GM06990 (cell line): ENCODE data around the gene OR2L3.

ENCODE experiments used
- DNase-seq: peaks from one replicate; pipeline ENCODE4 v3.0.0-alpha.2; 2011; ENCODE audit not compliant: insufficient read length; ENCODE audit errors: extremely low read depth
- H3K27me3 ChIP-seq: replicated peaks from 2 replicates; pipeline ENCODE4 v1.6.0; 2011; ENCODE audit warnings: low read length; ENCODE audit not compliant: control insufficient read depth, insufficient read depth
- H3K36me3 ChIP-seq: 2 replicates; pipeline ENCODE4 v1.5.1; 2011; ENCODE audit warnings: low read length; ENCODE audit not compliant: control insufficient read depth, insufficient read depth
- H3K4me3 ChIP-seq: replicated peaks from 2 replicates; pipeline ENCODE4 v1.5.1; 2011; ENCODE audit warnings: low read depth, mild to moderate bottlenecking, control low read depth, low read length
- TF ChIP-seq, protein P1 (sequence below): IDR thresholded peaks from 2 replicates; pipeline ENCODE4 v1.5.1; 2011; ENCODE audit warnings: low read length, control low read depth, mild to moderate bottlenecking, inconsistent platforms; ENCODE audit not compliant: insufficient read depth, poor library complexity, severe bottlenecking

OR2L3 gene

DNA sequence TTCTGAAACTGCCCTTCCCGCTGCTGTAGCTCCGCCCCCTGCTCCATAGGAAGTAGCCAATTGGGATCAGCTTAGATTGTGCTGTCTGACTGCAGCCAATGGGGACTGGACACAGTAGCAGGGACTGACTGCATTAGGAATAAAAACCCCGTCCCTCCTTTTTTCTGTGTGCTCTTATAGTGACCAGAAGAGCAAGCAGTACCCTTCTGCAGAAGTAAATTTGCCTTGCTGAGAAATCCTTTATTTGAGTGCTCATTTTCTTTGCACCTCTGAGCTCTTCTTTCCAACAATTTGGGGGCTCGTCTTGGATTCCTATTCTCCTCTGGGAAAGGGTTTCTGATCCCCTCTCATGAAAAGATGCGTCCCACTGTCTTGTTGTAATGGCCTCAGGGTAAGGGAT lies 64.5 kb downstream of the OR2L3 start:
- no peak for DNase-seq
- Histone ChIP-seq H3K27me3 (no peaks in the 10 kb centered on the region), H3K4me3 (no peak overlapping the region), H3K36me3 (no peaks in the 10 kb centered on the region)
- TF ChIP-seq, protein P1, sequence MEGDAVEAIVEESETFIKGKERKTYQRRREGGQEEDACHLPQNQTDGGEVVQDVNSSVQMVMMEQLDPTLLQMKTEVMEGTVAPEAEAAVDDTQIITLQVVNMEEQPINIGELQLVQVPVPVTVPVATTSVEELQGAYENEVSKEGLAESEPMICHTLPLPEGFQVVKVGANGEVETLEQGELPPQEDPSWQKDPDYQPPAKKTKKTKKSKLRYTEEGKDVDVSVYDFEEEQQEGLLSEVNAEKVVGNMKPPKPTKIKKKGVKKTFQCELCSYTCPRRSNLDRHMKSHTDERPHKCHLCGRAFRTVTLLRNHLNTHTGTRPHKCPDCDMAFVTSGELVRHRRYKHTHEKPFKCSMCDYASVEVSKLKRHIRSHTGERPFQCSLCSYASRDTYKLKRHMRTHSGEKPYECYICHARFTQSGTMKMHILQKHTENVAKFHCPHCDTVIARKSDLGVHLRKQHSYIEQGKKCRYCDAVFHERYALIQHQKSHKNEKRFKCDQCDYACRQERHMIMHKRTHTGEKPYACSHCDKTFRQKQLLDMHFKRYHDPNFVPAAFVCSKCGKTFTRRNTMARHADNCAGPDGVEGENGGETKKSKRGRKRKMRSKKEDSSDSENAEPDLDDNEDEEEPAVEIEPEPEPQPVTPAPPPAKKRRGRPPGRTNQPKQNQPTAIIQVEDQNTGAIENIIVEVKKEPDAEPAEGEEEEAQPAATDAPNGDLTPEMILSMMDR, result no peak
